Measurements from ENCODE around the gene UHRF1. TPM values are rescaled to one million over a fixed set of nuclear protein-coding genes. Genes with fewer than 3 reads are reported as not detected.

The UHRF1 gene
- polyA plus RNA-seq, 1 experiment: 10.3 TPM

- H3K4me3 ChIP-seq (ENCODE audit: low read depth, low read length): no peak overlapping the region
- CTCF ChIA-PET: interaction anchor here (0.5 to 1.6 kb wide), 2 partner anchors 19 to 47 kb away, joined by 3 to 5 read pairs; no protein-coding TSS in a partner anchor
- peaks cover 13% of the 10 kb centered on the region for H3K36me3 ChIP-seq (ENCODE audit: control insufficient read depth, insufficient read depth, low read length)
- H3K27me3 ChIP-seq (ENCODE audit: control insufficient read depth, insufficient read depth, low read length): no peaks in the 10 kb centered on the region
- no peak for DNase-seq (ENCODE audit: low read depth)
- TF ChIP-seq, protein P1, sequence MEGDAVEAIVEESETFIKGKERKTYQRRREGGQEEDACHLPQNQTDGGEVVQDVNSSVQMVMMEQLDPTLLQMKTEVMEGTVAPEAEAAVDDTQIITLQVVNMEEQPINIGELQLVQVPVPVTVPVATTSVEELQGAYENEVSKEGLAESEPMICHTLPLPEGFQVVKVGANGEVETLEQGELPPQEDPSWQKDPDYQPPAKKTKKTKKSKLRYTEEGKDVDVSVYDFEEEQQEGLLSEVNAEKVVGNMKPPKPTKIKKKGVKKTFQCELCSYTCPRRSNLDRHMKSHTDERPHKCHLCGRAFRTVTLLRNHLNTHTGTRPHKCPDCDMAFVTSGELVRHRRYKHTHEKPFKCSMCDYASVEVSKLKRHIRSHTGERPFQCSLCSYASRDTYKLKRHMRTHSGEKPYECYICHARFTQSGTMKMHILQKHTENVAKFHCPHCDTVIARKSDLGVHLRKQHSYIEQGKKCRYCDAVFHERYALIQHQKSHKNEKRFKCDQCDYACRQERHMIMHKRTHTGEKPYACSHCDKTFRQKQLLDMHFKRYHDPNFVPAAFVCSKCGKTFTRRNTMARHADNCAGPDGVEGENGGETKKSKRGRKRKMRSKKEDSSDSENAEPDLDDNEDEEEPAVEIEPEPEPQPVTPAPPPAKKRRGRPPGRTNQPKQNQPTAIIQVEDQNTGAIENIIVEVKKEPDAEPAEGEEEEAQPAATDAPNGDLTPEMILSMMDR (IDR thresholded peaks at IDR 0.05; ENCODE audit: insufficient read depth, low read depth, low read length): no peak
- POLR2A ChIA-PET: no interaction called here
Observed at GRCh38 chr19:4983346-4984105, 74.2 kb downstream of the UHRF1 start.

DNA sequence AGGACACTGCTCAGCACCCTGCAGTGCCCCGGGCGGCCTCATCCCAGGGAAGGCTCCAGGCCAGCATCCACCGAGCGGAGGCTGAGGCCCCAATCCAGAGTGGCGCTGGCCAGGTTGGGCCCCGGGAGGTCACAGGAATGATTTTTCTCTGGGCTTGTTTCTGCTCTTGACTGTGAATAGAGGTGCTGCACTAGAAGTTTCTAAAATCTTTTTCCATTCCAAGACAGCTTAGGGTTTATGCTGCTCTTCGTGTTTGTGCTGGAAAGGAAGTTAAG is 74.7 kb downstream of the UHRF1 start:
- no peaks in the 10 kb centered on the region for H3K27me3 ChIP-seq (ENCODE audit: control insufficient read depth, insufficient read depth, low read length)
- DNase-seq (ENCODE audit: low read depth): no peak
- H3K4me3 ChIP-seq (ENCODE audit: low read depth, low read length): no peak overlapping the region
- peaks cover 12% of the 10 kb centered on the region for H3K36me3 ChIP-seq (ENCODE audit: control insufficient read depth, insufficient read depth, low read length)
- ChIA-PET POLR2A (no interaction called here), CTCF (interaction anchor here (1.6 kb wide), 1 partner anchor 18 kb away, joined by 5 read pairs; no protein-coding TSS in a partner anchor)
- TF ChIP-seq, protein P1 (IDR thresholded peaks at IDR 0.05; ENCODE audit: insufficient read depth, low read depth, low read length): no peak

DNA sequence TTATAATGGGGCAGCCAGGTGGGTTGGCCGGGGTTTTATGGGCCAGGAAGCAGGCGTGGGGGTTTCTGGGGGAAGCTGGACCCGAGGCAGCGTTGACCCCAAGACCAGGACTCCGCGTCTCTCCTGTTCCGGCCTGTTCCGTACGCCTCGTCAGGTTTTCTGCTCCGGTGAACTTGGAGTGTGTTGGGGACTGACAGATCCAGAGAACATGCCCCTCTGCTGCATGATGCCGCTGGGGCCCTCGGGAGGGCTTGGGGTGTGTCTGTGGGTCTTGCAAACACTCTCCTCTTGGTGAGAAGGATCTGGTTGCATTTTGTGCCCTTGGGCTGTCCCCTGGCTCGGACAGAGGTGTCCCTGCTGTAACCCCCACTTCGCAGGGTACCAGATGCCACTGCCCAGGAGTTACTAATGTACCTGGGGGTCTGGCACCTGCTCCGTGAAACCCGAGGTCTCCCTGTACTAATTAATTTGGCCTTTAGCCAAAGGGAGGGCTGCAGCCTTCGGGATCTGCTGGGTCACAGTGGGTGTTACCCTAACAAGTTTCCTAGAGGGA is 75.2 kb downstream of the UHRF1 start:
- Histone ChIP-seq H3K36me3 (ENCODE audit: control insufficient read depth, insufficient read depth, low read length) (peaks cover 9% of the 10 kb centered on the region), H3K4me3 (ENCODE audit: low read depth, low read length) (no peak overlapping the region), H3K27me3 (ENCODE audit: control insufficient read depth, insufficient read depth, low read length) (no peaks in the 10 kb centered on the region)
- TF ChIP-seq, protein P1 (IDR thresholded peaks at IDR 0.05; ENCODE audit: insufficient read depth, low read depth, low read length): no peak
- CTCF ChIA-PET: interaction anchor here (0.9 to 1.6 kb wide), 3 partner anchors 18 to 594 kb away, joined by 3 to 12 read pairs (median 5); no protein-coding TSS in a partner anchor
- POLR2A ChIA-PET: interaction anchor here (0.7 kb wide), 1 partner anchor 73 kb away, joined by 8 read pairs; no protein-coding TSS in a partner anchor
- no peak for DNase-seq (ENCODE audit: low read depth)

- Histone ChIP-seq H3K4me3 (ENCODE audit: low read depth, low read length) (no peak overlapping the region), H3K36me3 (ENCODE audit: control insufficient read depth, insufficient read depth, low read length) (peaks cover 9% of the 10 kb centered on the region), H3K27me3 (ENCODE audit: control insufficient read depth, insufficient read depth, low read length) (no peaks in the 10 kb centered on the region)
- POLR2A ChIA-PET: no interaction called here
- CTCF ChIA-PET: interaction anchor here (0.7 to 1.5 kb wide), 4 partner anchors 10 to 593 kb away, joined by 3 to 12 read pairs (median 3); partner anchors contain the start of gene KDM4B
- no peak for DNase-seq (ENCODE audit: low read depth)
- TF ChIP-seq, protein P1 (IDR thresholded peaks at IDR 0.05; ENCODE audit: insufficient read depth, low read depth, low read length): no peak
Observed at GRCh38 chr19:4985551-4985991, 76.3 kb downstream of the UHRF1 start.

GRCh38 chr19:4986056-4986455 is 76.8 kb downstream of the UHRF1 start:
- CTCF ChIA-PET: interaction anchor here (0.7 to 1.5 kb wide), 3 partner anchors 10 to 45 kb away, joined by 3 to 12 read pairs (median 3); partner anchors contain the start of gene KDM4B
- POLR2A ChIA-PET: no interaction called here
- TF ChIP-seq, protein P1 (IDR thresholded peaks at IDR 0.05; ENCODE audit: insufficient read depth, low read depth, low read length): no peak
- DNase-seq (ENCODE audit: low read depth): no peak
- Histone ChIP-seq H3K36me3 (ENCODE audit: control insufficient read depth, insufficient read depth, low read length) (peaks cover 9% of the 10 kb centered on the region), H3K27me3 (ENCODE audit: control insufficient read depth, insufficient read depth, low read length) (no peaks in the 10 kb centered on the region), H3K4me3 (ENCODE audit: low read depth, low read length) (no peak overlapping the region)

Data from BJ (cell line).